Activated CD4-positive, alpha-beta T cell treated with anti-CD3 and anti-CD28 coated beads, Interleukin-2, Interleukin-6, amounts not matched to agents 100 ng/mL and 50 ng/mL, durations not matched to agents 16 hours and 8 hours (primary cell): ENCODE results near the gene WDR74.
"Not testable (repeated sequence)": the region's sequence is repeated elsewhere in the genome, so short reads cannot be mapped to it uniquely, and the experiment has no call there.

Source experiments
- DNase-seq: peaks from one replicate; pipeline ENCODE4 v3.0.0-alpha.2; 2020

The WDR74 gene

GRCh38 chr11:62859281-62859703, 19.9 kb upstream of the WDR74 start:
- DNase-seq, result not testable (repeated sequence)

GRCh38 chr11:62858201-62858600, 18.8 kb upstream of the WDR74 start:
- no peak for DNase-seq

- no peak for DNase-seq
Measured at GRCh38 chr11:62857541-62857982, 18.2 kb upstream of the WDR74 start.

- peak; percentile 41 for DNase-seq
Measured at GRCh38 chr11:62856333-62856895, 17.0 kb upstream of the WDR74 start.

- peak; percentile 99 for DNase-seq
Measured at GRCh38 chr11:62855571-62856332, 16.4 kb upstream of the WDR74 start.

GRCh38 chr11:62854825-62855570, 15.6 kb upstream of the WDR74 start:
- peak; percentile 51 for DNase-seq

GRCh38 chr11:62854013-62854824, 14.8 kb upstream of the WDR74 start:
- peak; percentile 57 for DNase-seq

GRCh38 chr11:62853279-62853965, 14.0 kb upstream of the WDR74 start:
- peak; percentile 47 for DNase-seq

GRCh38 chr11:62852523-62853188, 13.3 kb upstream of the WDR74 start:
- no peak for DNase-seq

GRCh38 chr11:62851807-62852522, 12.6 kb upstream of the WDR74 start:
- peak; percentile 33 for DNase-seq

- peak; percentile 70 for DNase-seq
Measured at GRCh38 chr11:62850911-62851806, 11.8 kb upstream of the WDR74 start.

- DNase-seq, result no peak
Measured at GRCh38 chr11:62847767-62848314, 8.5 kb upstream of the WDR74 start.

- no peak for DNase-seq
Measured at GRCh38 chr11:62846177-62846576, 6.8 kb upstream of the WDR74 start.

GRCh38 chr11:62844154-62844553, 4.8 kb upstream of the WDR74 start:
- DNase-seq, result no peak

GRCh38 chr11:62843466-62843865, 4.1 kb upstream of the WDR74 start:
- DNase-seq, result no peak

GRCh38 chr11:62842891-62843290, 3.5 kb upstream of the WDR74 start:
- DNase-seq, result not testable (repeated sequence)

GRCh38 chr11:62842171-62842741, 2.9 kb upstream of the WDR74 start:
- peak; percentile 59 for DNase-seq

GRCh38 chr11:62841361-62842170, 2.2 kb upstream of the WDR74 start:
- peak; percentile 95 for DNase-seq
